Lung (tissue), 12 donors: ENCODE data around the gene COLEC12. TPM values are rescaled to one million over a fixed set of nuclear protein-coding genes. Genes with fewer than 3 reads are reported as not detected.
A peak's percentile ranks its signal among the peaks of the same experiment; 100 is the strongest.

Experiments used
- ATAC-seq: fragments of 200-7000 bp; cut with Tn5 transposase; one replicate; pipeline ENCODE4 v1.9.1; 2020; ENCODE audit warnings: moderate number of reproducible peaks; ENCODE audit not compliant: insufficient read depth, low FRiP score
- DNase-seq, 3 donors: peaks; one replicate each; pipeline ENCODE4 v3.0.0-alpha.2; 2013 to 2017
- H3K27ac ChIP-seq, 2 donors: one replicate each; pipeline ENCODE4 v1.5.1; 2013; ENCODE audit warnings: mild to moderate bottlenecking in 2 of 2, moderate library complexity in 2 of 2, control low read depth in 1 of 2, inconsistent platforms in 1 of 2, low read depth in 1 of 2, low read length in 1 of 2
- H3K27me3 ChIP-seq, 3 donors: one replicate each; pipeline ENCODE4 v1.5.1; 2013; ENCODE audit warnings: low read length in 2 of 3; ENCODE audit not compliant: control insufficient read depth in 3 of 3, insufficient read depth in 3 of 3
- H3K36me3 ChIP-seq, 4 donors: one replicate each; pipeline ENCODE4 v1.5.1; 2013; ENCODE audit warnings: low read length in 4 of 4, mild to moderate bottlenecking in 1 of 4, moderate library complexity in 1 of 4; ENCODE audit not compliant: control insufficient read depth in 4 of 4, insufficient read depth in 4 of 4
- H3K4me1 ChIP-seq, 5 donors: one replicate each; pipeline ENCODE4 v1.5.1; 2013; ENCODE audit warnings: low read length in 5 of 5, mild to moderate bottlenecking in 2 of 5, moderate library complexity in 1 of 5; ENCODE audit not compliant: control insufficient read depth in 5 of 5, insufficient read depth in 5 of 5
- H3K4me3 ChIP-seq: one replicate; pipeline ENCODE4 v1.5.1; 2013; ENCODE audit warnings: mild to moderate bottlenecking, control low read depth, moderate library complexity
- H3K9ac ChIP-seq, 2 donors: one replicate each; pipeline ENCODE4 v1.5.1; 2013; ENCODE audit warnings: low read length in 2 of 2, control low read depth in 1 of 2; ENCODE audit not compliant: insufficient read depth in 1 of 2
- H3K9me3 ChIP-seq, 4 donors: one replicate each; pipeline ENCODE4 v1.5.1; 2013; ENCODE audit warnings: low read length in 3 of 4, mild to moderate bottlenecking in 1 of 4, moderate library complexity in 1 of 4; ENCODE audit not compliant: control insufficient read depth in 4 of 4, insufficient read depth in 3 of 4
- WGBS, 2 donors: extraction: QIAGEN DNeasy Blood & Tissue Kit; methylation state at CpG; one replicate each; pipeline ENCODE4 v1.1.7; 2013; 5-methylcytosine and 5-hydroxymethylcytosine counted together
- polyA plus RNA-seq, 2 donors: library from polyadenylated mRNA; stranded (reverse); fragments of 200-250 nt; gene quantifications; one replicate each; pipeline ENCODE4 v1.2.1, GENCODE V29; 2013
- total RNA-seq, 2 donors: library from RNA; depleted of rRNA in 1 of 2; stranded (reverse); fragments of >200 nt in 1 of 2; gene quantifications; one replicate each; pipeline ENCODE4 v1.2.1, GENCODE V29; 2014 to 2021
- TF ChIP-seq, protein P1 (sequence below): IDR thresholded peaks from 2 replicates; pipeline ENCODE4 v1.5.1; 2012; ENCODE audit warnings: mild to moderate bottlenecking; ENCODE audit errors: control extremely low read depth, extremely low read depth
- donor health status: control.
- donor health status: control.
- donor health status: Bipolar disorder and iron deficiency.
- donor health status: healthy.
- donor health status: DM: yes; HTN: yes; CAD: no.

COLEC12 gene
- total and polyA plus RNA-seq, 4 donors: 10.3 to 108 (median 28.1) TPM

DNA sequence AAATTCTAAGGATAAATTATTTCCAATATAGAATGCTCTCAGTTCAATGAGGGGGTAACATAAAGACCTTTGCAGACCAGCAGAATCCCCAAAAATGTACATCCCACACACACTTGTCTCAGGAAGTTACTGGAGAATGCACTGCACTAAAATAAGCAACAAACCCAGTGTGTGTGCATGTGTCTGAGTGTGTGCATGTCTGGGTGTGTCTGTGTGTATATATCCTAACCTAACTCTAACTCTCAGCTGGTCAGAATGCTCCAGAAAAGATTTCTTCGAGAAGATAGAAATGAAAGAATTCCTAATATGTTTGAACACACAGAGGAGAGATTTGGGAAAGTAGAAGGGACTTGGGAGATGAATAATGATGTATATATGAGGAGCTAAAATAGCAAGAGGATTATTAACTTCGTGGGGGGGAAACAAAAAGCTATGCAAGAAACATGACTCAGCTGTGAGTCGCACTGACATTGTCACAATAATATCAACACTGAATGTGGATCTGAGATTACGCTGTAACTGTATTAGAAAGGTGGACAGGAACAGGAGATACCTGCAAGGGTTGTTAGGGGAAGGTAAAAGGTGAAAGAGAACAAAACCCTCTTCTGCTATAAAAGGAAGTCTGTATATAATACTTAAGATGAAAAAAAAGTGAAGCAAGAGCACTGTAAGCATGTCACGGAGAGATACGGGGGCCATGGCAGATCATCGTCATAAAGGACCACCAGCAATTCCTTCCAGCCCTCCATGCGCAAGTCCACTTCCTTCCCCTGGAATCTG, 11.1 kb downstream of the COLEC12 start:
- peaks cover 0 to 67% (median 20%) of the 10 kb centered on the region in 5 donors for H3K4me1 ChIP-seq
- peaks cover 0 to 3% (median 0%) of the 10 kb centered on the region in 4 donors for H3K9me3 ChIP-seq
- no peak overlapping the region for H3K27ac ChIP-seq
- TF ChIP-seq, protein P1, sequence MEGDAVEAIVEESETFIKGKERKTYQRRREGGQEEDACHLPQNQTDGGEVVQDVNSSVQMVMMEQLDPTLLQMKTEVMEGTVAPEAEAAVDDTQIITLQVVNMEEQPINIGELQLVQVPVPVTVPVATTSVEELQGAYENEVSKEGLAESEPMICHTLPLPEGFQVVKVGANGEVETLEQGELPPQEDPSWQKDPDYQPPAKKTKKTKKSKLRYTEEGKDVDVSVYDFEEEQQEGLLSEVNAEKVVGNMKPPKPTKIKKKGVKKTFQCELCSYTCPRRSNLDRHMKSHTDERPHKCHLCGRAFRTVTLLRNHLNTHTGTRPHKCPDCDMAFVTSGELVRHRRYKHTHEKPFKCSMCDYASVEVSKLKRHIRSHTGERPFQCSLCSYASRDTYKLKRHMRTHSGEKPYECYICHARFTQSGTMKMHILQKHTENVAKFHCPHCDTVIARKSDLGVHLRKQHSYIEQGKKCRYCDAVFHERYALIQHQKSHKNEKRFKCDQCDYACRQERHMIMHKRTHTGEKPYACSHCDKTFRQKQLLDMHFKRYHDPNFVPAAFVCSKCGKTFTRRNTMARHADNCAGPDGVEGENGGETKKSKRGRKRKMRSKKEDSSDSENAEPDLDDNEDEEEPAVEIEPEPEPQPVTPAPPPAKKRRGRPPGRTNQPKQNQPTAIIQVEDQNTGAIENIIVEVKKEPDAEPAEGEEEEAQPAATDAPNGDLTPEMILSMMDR: no peak
- peaks cover 0 to 6% (median 2%) of the 10 kb centered on the region in 4 donors for H3K36me3 ChIP-seq
- H3K4me3 ChIP-seq: no peak overlapping the region
- WGBS, 2 donors: 66 to 70% methylated on average over 8 of the region's 8 CpGs
- DNase-seq (peak in 2 of 3 donors; percentile 48 to 54), ATAC-seq (no peak)
- H3K9ac ChIP-seq: no peak overlapping the region
- no peaks in the 10 kb centered on the region for H3K27me3 ChIP-seq

GRCh38 chr18:486929-487740, 13.4 kb downstream of the COLEC12 start:
- no peak overlapping the region for H3K4me3 ChIP-seq
- DNase-seq: no peak
- no peak overlapping the region for H3K27ac ChIP-seq
- peaks cover 0 to 6% (median 2%) of the 10 kb centered on the region in 4 donors for H3K36me3 ChIP-seq
- H3K9me3 ChIP-seq: peaks cover 0 to 3% (median 0%) of the 10 kb centered on the region in 4 donors
- no peak overlapping the region for H3K9ac ChIP-seq
- H3K4me1 ChIP-seq: peaks cover 0 to 50% (median 20%) of the 10 kb centered on the region in 5 donors
- WGBS, 2 donors: 64 to 73% methylated on average over 3 of the region's 3 CpGs
- TF ChIP-seq, protein P1: no peak
- no peaks in the 10 kb centered on the region for H3K27me3 ChIP-seq
- no peak for ATAC-seq

DNA sequence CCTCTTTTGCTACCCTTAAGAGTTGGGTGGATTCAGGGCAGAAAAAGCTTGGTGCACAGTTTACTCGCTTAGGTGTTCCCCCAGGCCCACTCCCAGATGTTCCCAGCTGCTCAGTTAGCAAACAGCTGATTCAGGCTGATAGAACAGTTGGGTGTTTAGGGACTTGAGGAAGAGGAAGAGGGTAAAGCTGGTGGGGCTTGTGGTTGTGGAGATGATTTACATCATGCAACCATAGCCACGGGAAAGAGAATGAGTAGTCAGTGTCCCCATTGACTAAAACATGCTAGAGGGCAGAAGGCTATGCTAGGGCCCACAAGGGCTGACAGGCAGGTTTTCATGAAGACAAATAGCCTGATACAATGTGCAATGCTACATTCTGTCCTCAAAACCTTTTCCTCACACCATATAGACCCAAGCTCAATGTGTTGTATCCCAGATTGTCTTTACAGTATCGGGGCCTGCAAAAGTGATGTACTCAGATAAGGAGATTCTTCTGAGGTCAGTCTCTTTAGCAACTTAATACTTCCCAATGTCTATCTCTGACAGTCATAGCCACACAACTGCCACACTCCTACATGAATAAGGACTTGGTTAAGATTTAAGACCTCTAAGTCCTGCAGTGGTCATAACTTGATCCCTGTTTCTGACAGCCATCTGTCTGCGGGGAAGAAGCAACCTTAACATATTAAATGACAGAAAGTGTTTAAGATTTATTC, 15.6 kb downstream of the COLEC12 start:
- Histone ChIP-seq H3K27ac (no peak overlapping the region), H3K27me3 (no peaks in the 10 kb centered on the region), H3K9ac (no peak overlapping the region), H3K4me3 (no peak overlapping the region), H3K36me3 (peaks cover 0 to 6% (median 2%) of the 10 kb centered on the region in 4 donors), H3K9me3 (peaks cover 0 to 3% (median 0%) of the 10 kb centered on the region in 4 donors), H3K4me1 (peaks cover 0 to 40% (median 12%) of the 10 kb centered on the region in 5 donors)
- WGBS, 2 donors: 50 to 70% methylated on average over 4 of the region's 4 CpGs
- TF ChIP-seq, protein P1: no peak
- no peak for DNase-seq
- no peak for ATAC-seq
